ENCODE measurements around the gene PRKAR2B.

The PRKAR2B gene

DNA sequence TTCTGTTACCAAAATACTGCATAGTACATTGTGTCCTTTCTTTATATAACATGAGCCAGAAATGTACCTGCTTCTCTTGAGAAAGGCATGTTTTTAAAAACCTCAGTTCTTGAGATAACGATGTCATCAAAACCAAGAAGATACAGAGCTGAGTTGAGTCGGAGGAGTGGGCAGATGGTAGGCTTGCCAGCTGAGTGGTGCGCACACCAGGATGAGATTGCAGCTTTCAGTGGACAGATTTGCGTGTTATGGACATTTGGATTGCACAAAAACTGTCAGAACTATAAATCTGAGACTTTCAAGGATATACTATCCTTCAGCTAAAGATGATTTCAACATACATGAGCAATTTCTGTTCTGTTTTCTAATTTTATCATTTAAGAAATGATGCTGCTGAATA lies 25.0 kb downstream of the PRKAR2B start (continued):
- TF ChIP-seq, protein P1, sequence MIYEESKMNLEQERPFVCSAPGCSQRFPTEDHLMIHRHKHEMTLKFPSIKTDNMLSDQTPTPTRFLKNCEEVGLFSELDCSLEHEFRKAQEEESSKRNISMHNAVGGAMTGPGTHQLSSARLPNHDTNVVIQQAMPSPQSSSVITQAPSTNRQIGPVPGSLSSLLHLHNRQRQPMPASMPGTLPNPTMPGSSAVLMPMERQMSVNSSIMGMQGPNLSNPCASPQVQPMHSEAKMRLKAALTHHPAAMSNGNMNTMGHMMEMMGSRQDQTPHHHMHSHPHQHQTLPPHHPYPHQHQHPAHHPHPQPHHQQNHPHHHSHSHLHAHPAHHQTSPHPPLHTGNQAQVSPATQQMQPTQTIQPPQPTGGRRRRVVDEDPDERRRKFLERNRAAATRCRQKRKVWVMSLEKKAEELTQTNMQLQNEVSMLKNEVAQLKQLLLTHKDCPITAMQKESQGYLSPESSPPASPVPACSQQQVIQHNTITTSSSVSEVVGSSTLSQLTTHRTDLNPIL (CRISPR knock-in tag; IDR thresholded peaks at IDR 0.05; ENCODE audit: low read depth) = no peak
- TF ChIP-seq, protein P2, sequence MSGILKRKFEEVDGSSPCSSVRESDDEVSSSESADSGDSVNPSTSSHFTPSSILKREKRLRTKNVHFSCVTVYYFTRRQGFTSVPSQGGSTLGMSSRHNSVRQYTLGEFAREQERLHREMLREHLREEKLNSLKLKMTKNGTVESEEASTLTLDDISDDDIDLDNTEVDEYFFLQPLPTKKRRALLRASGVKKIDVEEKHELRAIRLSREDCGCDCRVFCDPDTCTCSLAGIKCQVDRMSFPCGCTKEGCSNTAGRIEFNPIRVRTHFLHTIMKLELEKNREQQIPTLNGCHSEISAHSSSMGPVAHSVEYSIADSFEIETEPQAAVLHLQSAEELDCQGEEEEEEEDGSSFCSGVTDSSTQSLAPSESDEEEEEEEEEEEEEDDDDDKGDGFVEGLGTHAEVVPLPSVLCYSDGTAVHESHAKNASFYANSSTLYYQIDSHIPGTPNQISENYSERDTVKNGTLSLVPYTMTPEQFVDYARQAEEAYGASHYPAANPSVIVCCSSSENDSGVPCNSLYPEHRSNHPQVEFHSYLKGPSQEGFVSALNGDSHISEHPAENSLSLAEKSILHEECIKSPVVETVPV (CRISPR knock-in tag; IDR thresholded peaks at IDR 0.05) = no peak
- no peak for TF ChIP-seq ZFP30 (CRISPR knock-in tag; IDR thresholded peaks at IDR 0.05)

DNA sequence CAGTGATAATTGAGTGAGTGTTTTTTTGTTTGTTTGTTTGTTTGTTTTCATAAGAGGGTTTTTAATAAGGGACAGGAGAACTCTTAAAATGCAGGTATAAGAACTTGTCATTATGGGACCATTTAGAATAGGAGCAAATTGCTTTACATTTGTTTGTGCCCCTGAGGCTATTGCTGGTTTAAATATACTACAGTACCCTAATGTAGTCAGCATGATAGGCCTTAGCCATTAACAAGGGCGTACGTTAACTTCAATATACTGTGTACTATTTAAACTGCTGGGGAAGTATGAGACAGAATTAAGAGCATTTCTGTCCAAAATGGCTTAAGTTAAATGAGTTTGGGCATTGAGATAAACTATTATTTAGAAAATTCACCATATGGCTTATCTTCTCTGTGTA lies 26.2 kb downstream of the PRKAR2B start:
- no peak for ATAC-seq

DNA sequence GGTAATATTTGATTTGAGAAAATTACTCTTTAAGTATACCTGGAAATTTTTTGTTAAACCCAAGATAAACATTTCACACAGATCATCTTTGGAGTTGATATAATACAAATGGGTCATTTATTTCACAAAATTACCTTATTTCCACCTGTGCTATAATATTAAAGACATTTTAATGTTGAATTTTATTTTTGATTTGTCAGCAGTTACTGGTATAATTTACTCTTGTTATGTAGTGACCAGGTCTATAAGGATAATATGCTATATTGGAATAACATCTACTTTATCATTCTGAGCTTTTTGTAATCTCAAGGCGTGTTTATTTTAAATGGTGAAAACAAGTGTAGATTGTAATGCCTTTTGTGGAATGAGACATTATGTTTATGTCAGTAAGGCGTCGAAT lies 26.6 kb downstream of the PRKAR2B start:
- no peak for ATAC-seq
- TF ChIP-seq BACH2 (CRISPR knock-in tag; IDR thresholded peaks at IDR 0.05; ENCODE audit: borderline replicate concordance) (no peak), TCF4 (CRISPR knock-in tag; IDR thresholded peaks at IDR 0.05; ENCODE audit: borderline replicate concordance) (no peak), GLIS3 (CRISPR knock-in tag; IDR thresholded peaks at IDR 0.05) (no peak), ZNF8 (CRISPR knock-in tag; IDR thresholded peaks at IDR 0.05) (no peak), CSDC2 (CRISPR knock-in tag; IDR thresholded peaks at IDR 0.05) (no peak), ARNTL (CRISPR knock-in tag; IDR thresholded peaks at IDR 0.05; ENCODE audit: borderline replicate concordance, low read depth) (no peak), ZNF70 (CRISPR knock-in tag; IDR thresholded peaks at IDR 0.05) (no peak), ESRRG (CRISPR knock-in tag; IDR thresholded peaks at IDR 0.05) (no peak), PPARA (CRISPR knock-in tag; IDR thresholded peaks at IDR 0.05; ENCODE audit: borderline replicate concordance) (no peak), ZFP30 (CRISPR knock-in tag; IDR thresholded peaks at IDR 0.05) (no peak)
- TF ChIP-seq, protein P2 (CRISPR knock-in tag; IDR thresholded peaks at IDR 0.05) = no peak
- TF ChIP-seq, protein P1 (CRISPR knock-in tag; IDR thresholded peaks at IDR 0.05; ENCODE audit: low read depth) = no peak
- TF ChIP-seq, protein P3, sequence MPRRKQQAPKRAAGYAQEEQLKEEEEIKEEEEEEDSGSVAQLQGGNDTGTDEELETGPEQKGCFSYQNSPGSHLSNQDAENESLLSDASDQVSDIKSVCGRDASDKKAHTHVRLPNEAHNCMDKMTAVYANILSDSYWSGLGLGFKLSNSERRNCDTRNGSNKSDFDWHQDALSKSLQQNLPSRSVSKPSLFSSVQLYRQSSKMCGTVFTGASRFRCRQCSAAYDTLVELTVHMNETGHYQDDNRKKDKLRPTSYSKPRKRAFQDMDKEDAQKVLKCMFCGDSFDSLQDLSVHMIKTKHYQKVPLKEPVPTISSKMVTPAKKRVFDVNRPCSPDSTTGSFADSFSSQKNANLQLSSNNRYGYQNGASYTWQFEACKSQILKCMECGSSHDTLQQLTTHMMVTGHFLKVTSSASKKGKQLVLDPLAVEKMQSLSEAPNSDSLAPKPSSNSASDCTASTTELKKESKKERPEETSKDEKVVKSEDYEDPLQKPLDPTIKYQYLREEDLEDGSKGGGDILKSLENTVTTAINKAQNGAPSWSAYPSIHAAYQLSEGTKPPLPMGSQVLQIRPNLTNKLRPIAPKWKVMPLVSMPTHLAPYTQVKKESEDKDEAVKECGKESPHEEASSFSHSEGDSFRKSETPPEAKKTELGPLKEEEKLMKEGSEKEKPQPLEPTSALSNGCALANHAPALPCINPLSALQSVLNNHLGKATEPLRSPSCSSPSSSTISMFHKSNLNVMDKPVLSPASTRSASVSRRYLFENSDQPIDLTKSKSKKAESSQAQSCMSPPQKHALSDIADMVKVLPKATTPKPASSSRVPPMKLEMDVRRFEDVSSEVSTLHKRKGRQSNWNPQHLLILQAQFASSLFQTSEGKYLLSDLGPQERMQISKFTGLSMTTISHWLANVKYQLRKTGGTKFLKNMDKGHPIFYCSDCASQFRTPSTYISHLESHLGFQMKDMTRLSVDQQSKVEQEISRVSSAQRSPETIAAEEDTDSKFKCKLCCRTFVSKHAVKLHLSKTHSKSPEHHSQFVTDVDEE (CRISPR knock-in tag; IDR thresholded peaks at IDR 0.05) = no peak
- TF ChIP-seq, protein P4, sequence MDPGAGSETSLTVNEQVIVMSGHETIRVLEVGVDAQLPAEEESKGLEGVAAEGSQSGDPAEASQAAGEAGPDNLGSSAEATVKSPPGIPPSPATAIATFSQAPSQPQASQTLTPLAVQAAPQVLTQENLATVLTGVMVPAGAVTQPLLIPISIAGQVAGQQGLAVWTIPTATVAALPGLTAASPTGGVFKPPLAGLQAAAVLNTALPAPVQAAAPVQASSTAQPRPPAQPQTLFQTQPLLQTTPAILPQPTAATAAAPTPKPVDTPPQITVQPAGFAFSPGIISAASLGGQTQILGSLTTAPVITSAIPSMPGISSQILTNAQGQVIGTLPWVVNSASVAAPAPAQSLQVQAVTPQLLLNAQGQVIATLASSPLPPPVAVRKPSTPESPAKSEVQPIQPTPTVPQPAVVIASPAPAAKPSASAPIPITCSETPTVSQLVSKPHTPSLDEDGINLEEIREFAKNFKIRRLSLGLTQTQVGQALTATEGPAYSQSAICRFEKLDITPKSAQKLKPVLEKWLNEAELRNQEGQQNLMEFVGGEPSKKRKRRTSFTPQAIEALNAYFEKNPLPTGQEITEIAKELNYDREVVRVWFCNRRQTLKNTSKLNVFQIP (CRISPR knock-in tag; IDR thresholded peaks at IDR 0.05; ENCODE audit: borderline replicate concordance, low read depth) = no peak

More for the DNA sequence above, 26.2 kb downstream of the PRKAR2B start:
- TF ChIP-seq ZNF70 (CRISPR knock-in tag; IDR thresholded peaks at IDR 0.05) (peak; percentile 19; the same call in 1 of the 2 replicates), ZNF8 (CRISPR knock-in tag; IDR thresholded peaks at IDR 0.05) (peak; percentile 54; the same call in 1 of the 2 replicates), SNAI2 (CRISPR knock-in tag; IDR thresholded peaks at IDR 0.05) (no peak), TCF4 (CRISPR knock-in tag; IDR thresholded peaks at IDR 0.05; ENCODE audit: borderline replicate concordance) (0 out of 2 replicates have a peak, but pooled peaks have one; percentile 30), ARNTL (CRISPR knock-in tag; IDR thresholded peaks at IDR 0.05; ENCODE audit: borderline replicate concordance, low read depth) (no peak), OSR1 (CRISPR knock-in tag; IDR thresholded peaks at IDR 0.05) (no peak), ZFP30 (CRISPR knock-in tag; IDR thresholded peaks at IDR 0.05) (no peak), PPARA (CRISPR knock-in tag; IDR thresholded peaks at IDR 0.05; ENCODE audit: borderline replicate concordance) (no peak)
- TF ChIP-seq, protein P5, sequence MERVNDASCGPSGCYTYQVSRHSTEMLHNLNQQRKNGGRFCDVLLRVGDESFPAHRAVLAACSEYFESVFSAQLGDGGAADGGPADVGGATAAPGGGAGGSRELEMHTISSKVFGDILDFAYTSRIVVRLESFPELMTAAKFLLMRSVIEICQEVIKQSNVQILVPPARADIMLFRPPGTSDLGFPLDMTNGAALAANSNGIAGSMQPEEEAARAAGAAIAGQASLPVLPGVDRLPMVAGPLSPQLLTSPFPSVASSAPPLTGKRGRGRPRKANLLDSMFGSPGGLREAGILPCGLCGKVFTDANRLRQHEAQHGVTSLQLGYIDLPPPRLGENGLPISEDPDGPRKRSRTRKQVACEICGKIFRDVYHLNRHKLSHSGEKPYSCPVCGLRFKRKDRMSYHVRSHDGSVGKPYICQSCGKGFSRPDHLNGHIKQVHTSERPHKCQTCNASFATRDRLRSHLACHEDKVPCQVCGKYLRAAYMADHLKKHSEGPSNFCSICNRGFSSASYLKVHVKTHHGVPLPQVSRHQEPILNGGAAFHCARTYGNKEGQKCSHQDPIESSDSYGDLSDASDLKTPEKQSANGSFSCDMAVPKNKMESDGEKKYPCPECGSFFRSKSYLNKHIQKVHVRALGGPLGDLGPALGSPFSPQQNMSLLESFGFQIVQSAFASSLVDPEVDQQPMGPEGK (CRISPR knock-in tag; IDR thresholded peaks at IDR 0.05; ENCODE audit: borderline replicate concordance) = no peak
- TF ChIP-seq, protein P3 (CRISPR knock-in tag; IDR thresholded peaks at IDR 0.05) = peak; percentile 47; the same call in 1 of the 2 replicates
